ENCODE measurements around the gene EPC2.

- TF ChIP-seq, protein P1, sequence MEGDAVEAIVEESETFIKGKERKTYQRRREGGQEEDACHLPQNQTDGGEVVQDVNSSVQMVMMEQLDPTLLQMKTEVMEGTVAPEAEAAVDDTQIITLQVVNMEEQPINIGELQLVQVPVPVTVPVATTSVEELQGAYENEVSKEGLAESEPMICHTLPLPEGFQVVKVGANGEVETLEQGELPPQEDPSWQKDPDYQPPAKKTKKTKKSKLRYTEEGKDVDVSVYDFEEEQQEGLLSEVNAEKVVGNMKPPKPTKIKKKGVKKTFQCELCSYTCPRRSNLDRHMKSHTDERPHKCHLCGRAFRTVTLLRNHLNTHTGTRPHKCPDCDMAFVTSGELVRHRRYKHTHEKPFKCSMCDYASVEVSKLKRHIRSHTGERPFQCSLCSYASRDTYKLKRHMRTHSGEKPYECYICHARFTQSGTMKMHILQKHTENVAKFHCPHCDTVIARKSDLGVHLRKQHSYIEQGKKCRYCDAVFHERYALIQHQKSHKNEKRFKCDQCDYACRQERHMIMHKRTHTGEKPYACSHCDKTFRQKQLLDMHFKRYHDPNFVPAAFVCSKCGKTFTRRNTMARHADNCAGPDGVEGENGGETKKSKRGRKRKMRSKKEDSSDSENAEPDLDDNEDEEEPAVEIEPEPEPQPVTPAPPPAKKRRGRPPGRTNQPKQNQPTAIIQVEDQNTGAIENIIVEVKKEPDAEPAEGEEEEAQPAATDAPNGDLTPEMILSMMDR (conservative IDR thresholded peaks at IDR 0.05; ENCODE audit: low read depth, low read length): no peak
- TF ChIP-seq EZH2 (IDR thresholded peaks at IDR 0.05; ENCODE audit: borderline replicate concordance, low read depth, low read length, poor library complexity, severe bottlenecking): no peak
Observed at GRCh38 chr2:148754864-148755263, 110.3 kb downstream of the EPC2 start.
